NCI-H524 (cell line): ENCODE data around the gene ACSF3.

ENCODE experiments used
- DNase-seq, 2 experiments: peaks; one replicate each; lab custom pipeline; 2025; lab: John Stamatoyannopoulos, UW

The ACSF3 gene

GRCh38 chr16:89112377-89113151 lies 18.9 kb downstream of the ACSF3 start:
- DNase-seq: no peak

GRCh38 chr16:89113152-89113547 lies 19.5 kb downstream of the ACSF3 start:
- DNase-seq: no peak

GRCh38 chr16:89113661-89114060 lies 20.0 kb downstream of the ACSF3 start:
- DNase-seq: no peak

- no peak for DNase-seq
These were observed 20.7 kb downstream of the ACSF3 start for GRCh38 chr16:89114159-89114981.

- DNase-seq: no peak
These were observed 21.7 kb downstream of the ACSF3 start for GRCh38 chr16:89115216-89115861.

GRCh38 chr16:89116341-89117226 lies 22.9 kb downstream of the ACSF3 start:
- no peak for DNase-seq

GRCh38 chr16:89117227-89117974 lies 23.7 kb downstream of the ACSF3 start:
- DNase-seq: no peak

- DNase-seq: no peak
These were observed 24.3 kb downstream of the ACSF3 start for GRCh38 chr16:89117975-89118289.

- no peak for DNase-seq
These were observed 24.9 kb downstream of the ACSF3 start for GRCh38 chr16:89118361-89119165.

GRCh38 chr16:89119166-89119621 lies 25.5 kb downstream of the ACSF3 start:
- DNase-seq: no peak

GRCh38 chr16:89119661-89120141 lies 26.0 kb downstream of the ACSF3 start:
- no peak for DNase-seq

GRCh38 chr16:89120281-89120680 lies 26.6 kb downstream of the ACSF3 start:
- no peak for DNase-seq

GRCh38 chr16:89120921-89121351 lies 27.3 kb downstream of the ACSF3 start:
- DNase-seq: no peak

- DNase-seq: no peak
These were observed 28.2 kb downstream of the ACSF3 start for GRCh38 chr16:89121691-89122321.

- DNase-seq: no peak
These were observed 28.7 kb downstream of the ACSF3 start for GRCh38 chr16:89122322-89122851.

- DNase-seq: no peak
These were observed 29.6 kb downstream of the ACSF3 start for GRCh38 chr16:89123001-89123830.

GRCh38 chr16:89123831-89124100 lies 30.1 kb downstream of the ACSF3 start:
- no peak for DNase-seq

GRCh38 chr16:89129378-89129777 lies 35.7 kb downstream of the ACSF3 start:
- no peak for DNase-seq

GRCh38 chr16:89130448-89130847 lies 36.8 kb downstream of the ACSF3 start:
- DNase-seq: no peak
